ENCODE data around the gene IGSF8.

- TF ChIP-seq CTCF (IDR thresholded peaks at IDR 0.05) (no peak), POLR2A (IDR thresholded peaks at IDR 0.05) (no peak)
These were observed 41.4 kb upstream of the IGSF8 start for GRCh38 chr1:160139840-160140239.
